Adipocyte (in vitro differentiated cells): Measurements from ENCODE around the gene UTP20.

Source experiments
- DNase-seq: peaks from one replicate; pipeline ENCODE4 v3.0.0-alpha.2; 2015; ENCODE audit warnings: low read depth
- H3K27me3 ChIP-seq: replicated peaks from 2 replicates; pipeline ENCODE4 v1.7.0; 2013; ENCODE audit warnings: mild to moderate bottlenecking, low read length, moderate library complexity; ENCODE audit not compliant: control insufficient read depth, insufficient read depth
- H3K36me3 ChIP-seq: 2 replicates; pipeline ENCODE4 v1.7.0; 2013; ENCODE audit warnings: low read length, mild to moderate bottlenecking, moderate library complexity; ENCODE audit not compliant: control insufficient read depth, insufficient read depth, severe bottlenecking
- H3K4me1 ChIP-seq: 2 replicates; pipeline ENCODE4 v1.7.0; 2013; ENCODE audit warnings: mild to moderate bottlenecking, low read length, moderate library complexity; ENCODE audit not compliant: control insufficient read depth, insufficient read depth
- H3K4me3 ChIP-seq: 2 replicates; pipeline ENCODE4 v1.7.0; 2013; ENCODE audit warnings: mild to moderate bottlenecking, low read length, moderate library complexity
- H3K9ac ChIP-seq: 2 replicates; pipeline ENCODE4 v1.7.0; 2013; ENCODE audit warnings: mild to moderate bottlenecking, low read length, moderate library complexity
- H3K9me3 ChIP-seq: 2 replicates; pipeline ENCODE4 v1.7.0; 2013; ENCODE audit warnings: mild to moderate bottlenecking, low read length, moderate library complexity; ENCODE audit not compliant: control insufficient read depth

UTP20 gene

GRCh38 chr12:101436136-101436535 is 156.2 kb downstream of the UTP20 start:
- no peaks in the 10 kb centered on the region for H3K36me3 ChIP-seq
- H3K4me1 ChIP-seq = no peaks in the 10 kb centered on the region
- DNase-seq = no peak
- H3K9me3 ChIP-seq = no peaks in the 10 kb centered on the region
- no peaks in the 10 kb centered on the region for H3K27me3 ChIP-seq
- no peak overlapping the region for H3K4me3 ChIP-seq
- H3K9ac ChIP-seq = no peak overlapping the region
